Stimulated activated CD8-positive, alpha-beta memory T cell treated with anti-CD3 and anti-CD28 coated beads, Interleukin-15, amount 100 ng/mL, for 24 hours (primary cell): Measurements from ENCODE around the gene FPGS.
"Not testable (repeated sequence)": the region's sequence is repeated elsewhere in the genome, so short reads cannot be mapped to it uniquely, and the experiment has no call there.

Experiments
- DNase-seq: peaks from one replicate; pipeline ENCODE4 v3.0.0-alpha.2; 2020; ENCODE audit warnings: low read depth

The FPGS gene

GRCh38 chr9:127802576-127803443 is at the start of gene FPGS:
Gene FPGS (plus strand): TSS chr9:127802882. CDS start chr9:127802925, 43 bp downstream.
- peak; percentile 57 for DNase-seq

- no peak for DNase-seq
These were observed 49.5 kb upstream of the FPGS start for GRCh38 chr9:127753148-127753547.

GRCh38 chr9:127753622-127754021 is 49.1 kb upstream of the FPGS start:
- DNase-seq = no peak

GRCh38 chr9:127754099-127755060 is 48.3 kb upstream of the FPGS start:
- DNase-seq = no peak

- DNase-seq = no peak
These were observed 47.3 kb upstream of the FPGS start for GRCh38 chr9:127755061-127756060.

- no peak for DNase-seq
These were observed 46.4 kb upstream of the FPGS start for GRCh38 chr9:127756233-127756632.

- not testable (repeated sequence) for DNase-seq
These were observed 45.9 kb upstream of the FPGS start for GRCh38 chr9:127756776-127757175.

- no peak for DNase-seq
These were observed 43.8 kb upstream of the FPGS start for GRCh38 chr9:127758843-127759242.

- no peak for DNase-seq
These were observed 41.6 kb upstream of the FPGS start for GRCh38 chr9:127761061-127761460.

GRCh38 chr9:127761491-127761956 is 41.2 kb upstream of the FPGS start:
- no peak for DNase-seq

- DNase-seq = no peak
These were observed 40.5 kb upstream of the FPGS start for GRCh38 chr9:127762111-127762676.

GRCh38 chr9:127763918-127764384 is 38.7 kb upstream of the FPGS start:
- no peak for DNase-seq

- no peak for DNase-seq
These were observed 37.3 kb upstream of the FPGS start for GRCh38 chr9:127765418-127765817.

- no peak for DNase-seq
These were observed 35.3 kb upstream of the FPGS start for GRCh38 chr9:127767410-127767809.

GRCh38 chr9:127767909-127768331 is 34.8 kb upstream of the FPGS start:
- no peak for DNase-seq

GRCh38 chr9:127768698-127769097 is 34.0 kb upstream of the FPGS start:
- DNase-seq = no peak

GRCh38 chr9:127769101-127769500 is 33.6 kb upstream of the FPGS start:
- no peak for DNase-seq

GRCh38 chr9:127769929-127770582 is 32.6 kb upstream of the FPGS start:
- DNase-seq = no peak

GRCh38 chr9:127770583-127770904 is 32.1 kb upstream of the FPGS start:
- no peak for DNase-seq

GRCh38 chr9:127770905-127771569 is 31.6 kb upstream of the FPGS start:
- peak; percentile 96 for DNase-seq
